Measurements from ENCODE around the gene GALNTL6. TPM values are rescaled to one million over a fixed set of nuclear protein-coding genes. Genes with fewer than 3 reads are reported as not detected.

The GALNTL6 gene
- total and polyA plus RNA-seq, 2 experiments from 2014 or later: 0.38 to 0.40 TPM

DNA sequence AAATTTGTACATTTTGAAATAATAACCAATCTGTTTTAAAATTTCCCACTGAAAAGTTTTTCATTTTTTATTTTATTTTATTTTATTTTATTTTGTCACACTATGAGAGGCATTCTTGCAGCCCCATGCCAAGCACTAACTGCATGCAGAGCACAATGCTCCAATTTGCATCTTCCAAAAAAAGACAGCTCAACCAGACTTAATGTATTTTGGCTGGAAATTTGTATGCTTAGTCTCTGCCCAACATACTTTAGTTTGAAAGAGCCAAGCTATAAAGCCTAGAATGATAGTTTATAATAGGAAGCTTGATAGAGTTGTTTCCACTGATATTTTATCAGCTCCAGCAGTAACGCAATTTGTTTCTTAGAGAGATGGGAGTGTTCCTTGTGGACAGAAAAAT, 235.5 kb downstream of the GALNTL6 start:
- Mint-ChIP-seq H3K4me1 (no peaks in the 10 kb centered on the region; the same call in 2 of the 3 replicates), H3K27ac (no peak overlapping the region), H3K9me3 (no peaks in the 10 kb centered on the region), H3K27me3 (ENCODE audit: insufficient read depth, low read depth, poor library complexity) (no peaks in the 10 kb centered on the region), H3K4me3 (no peak overlapping the region), H3K36me3 (ENCODE audit: low read depth) (no peaks in the 10 kb centered on the region)
- no peak overlapping the region for H3K4me3 ChIP-seq
- DNase-seq (ENCODE audit: low spot score) (no peak), ATAC-seq (no peak)
- TF ChIP-seq, protein P1, sequence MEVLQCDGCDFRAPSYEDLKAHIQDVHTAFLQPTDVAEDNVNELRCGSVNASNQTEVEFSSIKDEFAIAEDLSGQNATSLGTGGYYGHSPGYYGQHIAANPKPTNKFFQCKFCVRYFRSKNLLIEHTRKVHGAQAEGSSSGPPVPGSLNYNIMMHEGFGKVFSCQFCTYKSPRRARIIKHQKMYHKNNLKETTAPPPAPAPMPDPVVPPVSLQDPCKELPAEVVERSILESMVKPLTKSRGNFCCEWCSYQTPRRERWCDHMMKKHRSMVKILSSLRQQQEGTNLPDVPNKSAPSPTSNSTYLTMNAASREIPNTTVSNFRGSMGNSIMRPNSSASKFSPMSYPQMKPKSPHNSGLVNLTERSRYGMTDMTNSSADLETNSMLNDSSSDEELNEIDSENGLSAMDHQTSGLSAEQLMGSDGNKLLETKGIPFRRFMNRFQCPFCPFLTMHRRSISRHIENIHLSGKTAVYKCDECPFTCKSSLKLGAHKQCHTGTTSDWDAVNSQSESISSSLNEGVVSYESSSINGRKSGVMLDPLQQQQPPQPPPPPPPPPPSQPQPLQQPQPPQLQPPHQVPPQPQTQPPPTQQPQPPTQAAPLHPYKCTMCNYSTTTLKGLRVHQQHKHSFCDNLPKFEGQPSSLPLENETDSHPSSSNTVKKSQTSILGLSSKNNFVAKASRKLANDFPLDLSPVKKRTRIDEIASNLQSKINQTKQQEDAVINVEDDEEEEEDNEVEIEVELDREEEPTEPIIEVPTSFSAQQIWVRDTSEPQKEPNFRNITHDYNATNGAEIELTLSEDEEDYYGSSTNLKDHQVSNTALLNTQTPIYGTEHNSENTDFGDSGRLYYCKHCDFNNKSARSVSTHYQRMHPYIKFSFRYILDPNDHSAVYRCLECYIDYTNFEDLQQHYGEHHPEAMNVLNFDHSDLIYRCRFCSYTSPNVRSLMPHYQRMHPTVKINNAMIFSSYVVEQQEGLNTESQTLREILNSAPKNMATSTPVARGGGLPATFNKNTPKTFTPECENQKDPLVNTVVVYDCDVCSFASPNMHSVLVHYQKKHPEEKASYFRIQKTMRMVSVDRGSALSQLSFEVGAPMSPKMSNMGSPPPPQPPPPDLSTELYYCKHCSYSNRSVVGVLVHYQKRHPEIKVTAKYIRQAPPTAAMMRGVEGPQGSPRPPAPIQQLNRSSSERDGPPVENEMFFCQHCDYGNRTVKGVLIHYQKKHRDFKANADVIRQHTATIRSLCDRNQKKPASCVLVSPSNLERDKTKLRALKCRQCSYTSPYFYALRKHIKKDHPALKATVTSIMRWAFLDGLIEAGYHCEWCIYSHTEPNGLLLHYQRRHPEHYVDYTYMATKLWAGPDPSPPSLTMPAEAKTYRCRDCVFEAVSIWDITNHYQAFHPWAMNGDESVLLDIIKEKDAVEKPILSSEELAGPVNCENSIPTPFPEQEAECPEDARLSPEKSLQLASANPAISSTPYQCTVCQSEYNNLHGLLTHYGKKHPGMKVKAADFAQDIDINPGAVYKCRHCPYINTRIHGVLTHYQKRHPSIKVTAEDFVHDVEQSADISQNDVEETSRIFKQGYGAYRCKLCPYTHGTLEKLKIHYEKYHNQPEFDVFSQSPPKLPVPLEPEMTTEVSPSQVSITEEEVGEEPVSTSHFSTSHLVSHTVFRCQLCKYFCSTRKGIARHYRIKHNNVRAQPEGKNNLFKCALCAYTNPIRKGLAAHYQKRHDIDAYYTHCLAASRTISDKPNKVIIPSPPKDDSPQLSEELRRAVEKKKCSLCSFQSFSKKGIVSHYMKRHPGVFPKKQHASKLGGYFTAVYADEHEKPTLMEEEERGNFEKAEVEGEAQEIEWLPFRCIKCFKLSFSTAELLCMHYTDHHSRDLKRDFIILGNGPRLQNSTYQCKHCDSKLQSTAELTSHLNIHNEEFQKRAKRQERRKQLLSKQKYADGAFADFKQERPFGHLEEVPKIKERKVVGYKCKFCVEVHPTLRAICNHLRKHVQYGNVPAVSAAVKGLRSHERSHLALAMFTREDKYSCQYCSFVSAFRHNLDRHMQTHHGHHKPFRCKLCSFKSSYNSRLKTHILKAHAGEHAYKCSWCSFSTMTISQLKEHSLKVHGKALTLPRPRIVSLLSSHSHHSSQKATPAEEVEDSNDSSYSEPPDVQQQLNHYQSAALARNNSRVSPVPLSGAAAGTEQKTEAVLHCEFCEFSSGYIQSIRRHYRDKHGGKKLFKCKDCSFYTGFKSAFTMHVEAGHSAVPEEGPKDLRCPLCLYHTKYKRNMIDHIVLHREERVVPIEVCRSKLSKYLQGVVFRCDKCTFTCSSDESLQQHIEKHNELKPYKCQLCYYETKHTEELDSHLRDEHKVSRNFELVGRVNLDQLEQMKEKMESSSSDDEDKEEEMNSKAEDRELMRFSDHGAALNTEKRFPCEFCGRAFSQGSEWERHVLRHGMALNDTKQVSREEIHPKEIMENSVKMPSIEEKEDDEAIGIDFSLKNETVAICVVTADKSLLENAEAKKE (CRISPR knock-in tag; IDR thresholded peaks at IDR 0.05): no peak
- no peak for TF ChIP-seq POLR2AphosphoS5 (IDR thresholded peaks at IDR 0.05; ENCODE audit: low read depth)
- no peak for TF ChIP-seq ZNF114 (CRISPR knock-in tag; IDR thresholded peaks at IDR 0.05)
- no peak for TF ChIP-seq EZH2phosphoT487 (IDR thresholded peaks at IDR 0.05; ENCODE audit: unreplicated experiment)
- no peak for TF ChIP-seq JUNB (IDR thresholded peaks at IDR 0.05; ENCODE audit: unreplicated experiment)
- TF ChIP-seq CREB1 (CRISPR knock-in tag; IDR thresholded peaks at IDR 0.05; ENCODE audit: low read depth): no peak
- TF ChIP-seq, protein P2, sequence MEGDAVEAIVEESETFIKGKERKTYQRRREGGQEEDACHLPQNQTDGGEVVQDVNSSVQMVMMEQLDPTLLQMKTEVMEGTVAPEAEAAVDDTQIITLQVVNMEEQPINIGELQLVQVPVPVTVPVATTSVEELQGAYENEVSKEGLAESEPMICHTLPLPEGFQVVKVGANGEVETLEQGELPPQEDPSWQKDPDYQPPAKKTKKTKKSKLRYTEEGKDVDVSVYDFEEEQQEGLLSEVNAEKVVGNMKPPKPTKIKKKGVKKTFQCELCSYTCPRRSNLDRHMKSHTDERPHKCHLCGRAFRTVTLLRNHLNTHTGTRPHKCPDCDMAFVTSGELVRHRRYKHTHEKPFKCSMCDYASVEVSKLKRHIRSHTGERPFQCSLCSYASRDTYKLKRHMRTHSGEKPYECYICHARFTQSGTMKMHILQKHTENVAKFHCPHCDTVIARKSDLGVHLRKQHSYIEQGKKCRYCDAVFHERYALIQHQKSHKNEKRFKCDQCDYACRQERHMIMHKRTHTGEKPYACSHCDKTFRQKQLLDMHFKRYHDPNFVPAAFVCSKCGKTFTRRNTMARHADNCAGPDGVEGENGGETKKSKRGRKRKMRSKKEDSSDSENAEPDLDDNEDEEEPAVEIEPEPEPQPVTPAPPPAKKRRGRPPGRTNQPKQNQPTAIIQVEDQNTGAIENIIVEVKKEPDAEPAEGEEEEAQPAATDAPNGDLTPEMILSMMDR (conservative IDR thresholded peaks at IDR 0.05; ENCODE audit: low read depth in 2 of 2): no peak
- no peak for TF ChIP-seq STAT1 (IDR thresholded peaks at IDR 0.05; ENCODE audit: unreplicated experiment)
- TF ChIP-seq REST (IDR thresholded peaks at IDR 0.05; ENCODE audit: unreplicated experiment): no peak
- no peak for TF ChIP-seq ZNF331 (CRISPR knock-in tag; IDR thresholded peaks at IDR 0.05; ENCODE audit: low read depth)
- TF ChIP-seq, protein P3, sequence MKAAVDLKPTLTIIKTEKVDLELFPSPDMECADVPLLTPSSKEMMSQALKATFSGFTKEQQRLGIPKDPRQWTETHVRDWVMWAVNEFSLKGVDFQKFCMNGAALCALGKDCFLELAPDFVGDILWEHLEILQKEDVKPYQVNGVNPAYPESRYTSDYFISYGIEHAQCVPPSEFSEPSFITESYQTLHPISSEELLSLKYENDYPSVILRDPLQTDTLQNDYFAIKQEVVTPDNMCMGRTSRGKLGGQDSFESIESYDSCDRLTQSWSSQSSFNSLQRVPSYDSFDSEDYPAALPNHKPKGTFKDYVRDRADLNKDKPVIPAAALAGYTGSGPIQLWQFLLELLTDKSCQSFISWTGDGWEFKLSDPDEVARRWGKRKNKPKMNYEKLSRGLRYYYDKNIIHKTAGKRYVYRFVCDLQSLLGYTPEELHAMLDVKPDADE (IDR thresholded peaks at IDR 0.05): no peak
- no peak for TF ChIP-seq NANOG (IDR thresholded peaks at IDR 0.05; ENCODE audit: borderline replicate concordance)
- no peak for TF ChIP-seq EZH2 (IDR thresholded peaks at IDR 0.05; ENCODE audit: low read depth, unreplicated experiment)
- H3K4me2 ChIP-seq: no peak overlapping the region
- no peaks in the 10 kb centered on the region for H3K36me3 ChIP-seq (ENCODE audit: insufficient read depth)
- no peak overlapping the region for H3K27ac ChIP-seq (ENCODE audit: low read depth)
- H3F3A ChIP-seq (replicated peaks; ENCODE audit: low read depth): no peaks in the 10 kb centered on the region
- H3K27me3 ChIP-seq (ENCODE audit: insufficient read depth): no peaks in the 10 kb centered on the region
- no peaks in the 10 kb centered on the region for H3K9me2 ChIP-seq (ENCODE audit: insufficient read depth)
- no peaks in the 10 kb centered on the region for H4K20me1 ChIP-seq (replicated peaks; ENCODE audit: insufficient read depth)
- 0 out of 2 replicates have a peak, but pooled peaks cover 6% of the 10 kb centered on the region for H3K4me1 ChIP-seq (ENCODE audit: insufficient read depth)
- H3K79me2 ChIP-seq (replicated peaks; ENCODE audit: insufficient read depth): no peaks in the 10 kb centered on the region
- no peak overlapping the region for H2AFZ ChIP-seq
